ENCODE results near the gene TSPAN31.
"Not testable (repeated sequence)": the region's sequence is repeated elsewhere in the genome, so short reads cannot be mapped to it uniquely, and the experiment has no call there.

TSPAN31 gene

GRCh38 chr12:57767876-57768275 lies 23.0 kb downstream of the TSPAN31 start:
- TF ChIP-seq POLR2A (IDR thresholded peaks at IDR 0.05; ENCODE audit: low read length): no peak
- no peak for TF ChIP-seq GATA1 (IDR thresholded peaks at IDR 0.05; ENCODE audit: low read depth, low read length)
- no peak for DNase-seq

DNA sequence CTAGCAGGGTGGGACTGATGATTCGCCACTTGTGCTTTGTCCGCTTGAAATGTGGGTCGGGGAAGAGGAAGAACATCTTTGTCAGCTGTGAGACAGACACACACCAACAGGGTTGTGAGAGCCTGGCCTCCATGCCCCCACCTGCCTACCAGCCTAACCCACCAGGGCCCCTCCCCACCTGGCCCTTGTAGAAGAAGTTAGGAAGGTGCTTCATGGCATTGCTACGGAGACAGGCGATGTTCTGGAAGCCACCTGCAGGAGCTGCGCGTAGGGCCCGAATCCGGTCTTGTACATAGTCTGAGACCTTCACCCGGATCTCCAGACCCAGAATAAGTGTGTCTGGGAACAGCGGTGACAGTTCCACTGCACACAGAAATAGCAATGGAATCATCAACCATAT lies 24.8 kb downstream of the TSPAN31 start:
- no peak for DNase-seq
- TF ChIP-seq POLR2A (IDR thresholded peaks at IDR 0.05; ENCODE audit: low read length) (no peak), GATA1 (IDR thresholded peaks at IDR 0.05; ENCODE audit: low read depth, low read length) (no peak)

DNA sequence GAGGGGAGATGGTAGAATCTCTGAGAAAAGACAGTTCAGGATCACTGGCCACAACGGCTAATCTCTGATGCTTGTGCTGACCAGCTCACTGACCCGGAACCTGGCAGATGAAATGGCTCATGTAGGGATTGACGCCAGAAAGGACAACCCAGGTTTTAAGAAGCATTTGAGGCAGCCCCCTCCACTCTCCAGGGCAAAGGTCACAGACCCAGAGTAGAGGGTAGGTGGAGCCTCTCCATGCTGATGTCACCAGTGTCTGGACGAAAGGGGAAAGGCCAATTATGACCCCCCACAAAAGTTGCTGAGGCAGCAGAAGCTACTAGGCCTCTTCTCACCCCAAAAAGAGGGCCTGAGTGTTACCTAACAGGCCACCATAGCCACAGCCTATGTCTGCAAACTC lies 25.9 kb downstream of the TSPAN31 start:
- no peak for DNase-seq
- TF ChIP-seq POLR2A (IDR thresholded peaks at IDR 0.05; ENCODE audit: low read length) (no peak), GATA1 (IDR thresholded peaks at IDR 0.05; ENCODE audit: low read depth, low read length) (no peak)

DNA sequence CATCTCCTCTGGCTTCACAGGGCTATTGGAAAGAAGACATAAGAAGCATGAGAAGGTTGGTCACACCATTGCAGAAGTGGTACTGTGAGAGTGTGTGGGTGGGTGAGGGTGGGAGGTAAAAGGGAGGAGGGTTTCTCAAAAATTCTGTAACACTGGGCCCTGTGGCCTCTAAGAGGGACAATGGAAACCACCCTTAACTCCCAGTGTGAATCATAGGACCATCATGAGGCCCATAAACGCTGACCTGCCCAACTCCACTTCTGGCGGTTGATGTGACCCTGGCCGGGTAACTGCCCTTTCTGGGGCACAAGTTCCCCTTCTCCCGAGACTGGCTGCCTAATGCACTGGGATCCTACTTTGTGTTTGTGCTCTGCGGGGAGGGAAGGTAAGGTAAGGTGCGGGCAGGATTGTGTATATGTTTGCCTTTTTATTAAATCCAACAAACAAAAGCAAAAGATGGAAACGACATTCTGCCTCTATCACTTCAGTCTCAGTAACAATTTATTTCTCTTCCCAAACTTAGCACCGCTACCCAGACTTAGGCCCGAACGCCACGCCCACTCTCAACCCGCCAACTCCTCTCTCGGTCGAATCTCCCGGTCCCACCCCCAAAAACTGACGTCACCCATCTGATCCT lies 26.5 kb downstream of the TSPAN31 start:
- TF ChIP-seq POLR2A (IDR thresholded peaks at IDR 0.05; ENCODE audit: low read length) (no peak), GATA1 (IDR thresholded peaks at IDR 0.05; ENCODE audit: low read depth, low read length) (no peak)
- peak; percentile 94 for DNase-seq

DNA sequence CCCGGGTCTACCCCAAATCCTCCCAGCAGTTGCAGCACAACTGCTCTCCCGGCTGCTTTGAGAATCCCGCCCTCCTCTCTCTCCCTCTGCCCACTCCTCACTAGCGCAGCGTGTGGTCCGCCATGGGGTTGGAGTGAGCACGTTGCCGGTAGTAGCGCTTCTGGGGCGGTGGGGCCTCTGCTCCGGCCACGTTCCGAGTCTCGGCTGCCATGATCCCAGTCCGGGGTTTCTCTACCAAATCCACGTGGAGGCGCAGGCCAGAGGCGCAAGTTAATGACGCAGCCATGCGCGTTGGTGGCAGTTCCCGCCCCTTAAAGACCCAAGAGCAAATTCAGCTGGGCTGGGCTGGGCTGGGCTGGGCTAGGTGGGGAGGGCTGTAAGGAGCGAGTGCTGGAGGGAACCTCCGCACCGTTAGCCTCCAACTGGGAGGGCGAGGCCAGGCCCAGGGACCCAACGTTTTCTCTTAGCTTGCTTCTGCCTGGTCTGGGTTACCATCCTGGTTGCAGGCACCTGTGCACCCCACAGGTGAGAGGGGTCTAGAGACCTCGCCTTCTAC lies 27.1 kb downstream of the TSPAN31 start, which contains the start of gene METTL1:
METTL1 (minus strand) TSS at position 233 of the 556 bp plus-strand sequence; CDS start at position 211, 22 bp downstream.
- TF ChIP-seq GATA1 (IDR thresholded peaks at IDR 0.05; ENCODE audit: low read depth, low read length): no peak
- peak; percentile 85 for TF ChIP-seq POLR2A (IDR thresholded peaks at IDR 0.05; ENCODE audit: low read length)
- peak; percentile 96 to 98 for DNase-seq

- peak; percentile 47 to 55 for DNase-seq
- TF ChIP-seq POLR2A (IDR thresholded peaks at IDR 0.05; ENCODE audit: low read length) (peak; percentile 41), GATA1 (IDR thresholded peaks at IDR 0.05; ENCODE audit: low read depth, low read length) (no peak)
These were observed 27.8 kb downstream of the TSPAN31 start, which contains the start of gene EEF1AKMT3 for GRCh38 chr12:57772429-57773322. Gene EEF1AKMT3, plus strand, starts transcription at chr12:57772614. Its CDS starts 111 bp downstream, at chr12:57772725.

DNA sequence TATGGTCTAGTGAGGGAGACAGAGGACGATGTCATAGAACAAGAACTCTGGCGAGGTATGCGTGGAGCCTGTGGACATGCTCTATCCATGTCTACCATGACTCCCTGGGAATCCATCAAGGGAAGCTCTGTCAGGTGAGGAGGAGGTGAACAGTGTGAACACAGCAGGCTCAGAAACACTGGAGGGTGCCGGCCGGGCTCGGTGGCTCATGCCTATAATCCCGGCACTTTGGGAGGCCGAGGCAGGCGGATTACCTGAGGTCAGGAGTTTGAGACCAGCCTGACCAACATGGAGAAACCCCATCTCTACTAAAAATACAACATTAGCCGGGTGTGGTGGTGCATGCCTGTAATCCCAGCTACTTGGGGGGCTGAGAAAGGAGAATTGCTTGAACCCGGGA lies 29.8 kb downstream of the TSPAN31 start:
- DNase-seq: not testable (repeated sequence)

DNA sequence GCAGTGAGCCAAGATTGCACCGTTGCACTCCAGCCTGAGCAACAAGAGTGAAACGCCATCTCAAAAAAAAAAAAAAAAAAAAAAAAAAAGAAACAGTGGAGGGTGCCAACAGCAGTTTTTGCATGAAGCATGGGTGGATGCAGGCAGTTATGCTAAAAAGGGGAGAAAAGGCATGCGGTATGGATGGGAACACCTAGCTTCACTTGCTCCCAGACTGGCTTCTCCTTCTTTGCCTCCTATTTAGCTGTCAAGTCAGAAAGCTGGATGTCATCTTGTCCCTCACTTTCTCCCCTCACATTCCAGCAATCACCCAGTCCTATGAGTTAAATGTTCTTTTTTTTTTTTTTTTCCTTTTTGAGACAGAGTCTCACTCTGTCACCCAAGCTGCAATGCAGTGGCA lies 30.2 kb downstream of the TSPAN31 start:
- DNase-seq: no peak
- TF ChIP-seq GATA1 (IDR thresholded peaks at IDR 0.05; ENCODE audit: low read depth, low read length) (no peak), POLR2A (IDR thresholded peaks at IDR 0.05; ENCODE audit: low read length) (no peak)

GRCh38 chr12:57775563-57776246 lies 30.9 kb downstream of the TSPAN31 start:
- TF ChIP-seq POLR2A (IDR thresholded peaks at IDR 0.05; ENCODE audit: low read length) (no peak), GATA1 (IDR thresholded peaks at IDR 0.05; ENCODE audit: low read depth, low read length) (no peak)
- DNase-seq: peak; percentile 12 to 19

DNA sequence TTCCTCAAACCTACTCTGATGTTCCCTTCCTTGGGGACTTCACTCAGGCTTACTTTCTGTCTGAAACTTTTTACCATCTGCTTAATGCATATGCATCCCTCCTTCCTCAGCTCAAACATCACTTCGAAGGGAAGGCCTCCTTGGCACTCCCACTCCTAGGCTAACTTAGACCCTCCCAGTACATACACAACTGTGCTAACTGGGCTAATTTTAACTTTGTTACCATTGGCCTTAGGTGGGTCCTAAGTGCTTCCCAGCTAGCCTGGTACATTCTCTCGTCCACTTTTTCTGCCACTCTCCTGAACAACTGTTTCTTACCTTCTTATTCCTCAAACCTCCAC lies 31.4 kb downstream of the TSPAN31 start:
- TF ChIP-seq GATA1 (IDR thresholded peaks at IDR 0.05; ENCODE audit: low read depth, low read length): no peak
- TF ChIP-seq POLR2A (IDR thresholded peaks at IDR 0.05; ENCODE audit: low read length): no peak
- no peak for DNase-seq

DNA sequence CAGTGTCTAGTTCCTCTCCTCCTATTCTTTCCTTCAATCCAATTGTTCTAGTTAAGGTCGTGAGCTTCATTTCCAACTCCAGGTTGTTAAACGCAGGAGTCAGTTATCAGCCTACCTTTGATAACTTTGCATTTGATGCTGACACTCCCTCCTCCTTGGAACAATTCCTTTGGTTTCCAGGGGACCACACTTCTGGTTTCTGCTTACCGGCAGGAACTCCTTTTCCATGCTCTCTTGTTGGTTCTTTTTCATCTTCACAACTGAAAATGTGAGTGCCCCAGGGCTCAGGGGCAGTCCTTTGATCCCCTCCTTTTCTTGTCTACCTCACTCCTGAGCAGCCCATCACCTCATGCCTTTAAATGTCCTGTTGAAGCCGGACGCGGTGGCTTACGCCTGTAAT lies 32.5 kb downstream of the TSPAN31 start:
- TF ChIP-seq POLR2A (IDR thresholded peaks at IDR 0.05; ENCODE audit: low read length): no peak
- no peak for TF ChIP-seq GATA1 (IDR thresholded peaks at IDR 0.05; ENCODE audit: low read depth, low read length)
- no peak for DNase-seq

DNA sequence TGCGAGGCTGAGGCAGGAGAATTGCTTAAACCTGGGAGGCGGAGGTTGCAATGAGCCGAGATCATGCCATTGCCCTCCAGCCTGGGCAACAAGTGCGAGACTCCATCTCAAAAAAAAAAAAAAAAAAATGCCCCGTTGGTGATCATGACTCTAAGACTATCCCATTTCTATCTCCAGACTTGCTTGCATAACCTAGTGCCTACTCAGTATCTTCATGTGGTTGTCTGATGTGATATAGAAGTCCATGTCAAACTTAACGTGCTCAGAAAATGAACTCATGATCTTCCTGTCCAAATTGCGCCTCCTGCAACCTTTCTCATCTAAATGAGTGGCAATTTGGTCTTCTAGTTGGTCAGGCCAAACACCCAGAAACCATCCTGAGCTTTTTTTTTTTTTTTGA lies 33.1 kb downstream of the TSPAN31 start:
- no peak for DNase-seq
- no peak for TF ChIP-seq POLR2A (IDR thresholded peaks at IDR 0.05; ENCODE audit: low read length)
- TF ChIP-seq GATA1 (IDR thresholded peaks at IDR 0.05; ENCODE audit: low read depth, low read length): no peak

DNA sequence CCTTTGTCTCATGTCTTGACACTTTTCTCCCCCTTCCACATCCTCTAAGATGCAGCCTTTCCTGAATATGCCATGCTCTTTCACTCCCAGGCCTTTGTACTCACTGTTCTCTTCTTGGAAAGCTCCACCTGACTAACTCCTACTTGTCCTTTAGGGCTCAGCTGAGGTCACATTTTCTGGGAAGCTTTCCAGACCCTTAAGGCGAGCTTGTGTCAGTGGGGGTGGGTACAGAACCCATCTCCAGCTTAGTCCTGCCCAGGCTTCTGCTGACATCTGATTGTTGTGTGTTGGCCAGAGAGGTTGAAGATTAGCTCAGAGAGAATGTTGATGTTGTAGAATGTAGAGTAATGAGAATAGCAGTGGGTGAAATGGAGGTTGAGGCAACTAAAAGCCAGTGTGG lies 34.9 kb downstream of the TSPAN31 start:
- DNase-seq: peak in 1 of 2 experiments; percentile 16
- TF ChIP-seq GATA1 (IDR thresholded peaks at IDR 0.05; ENCODE audit: low read depth, low read length): no peak
- no peak for TF ChIP-seq POLR2A (IDR thresholded peaks at IDR 0.05; ENCODE audit: low read length)
